ENCODE measurements around the gene GLMN.

GRCh38 chr1:92306020-92306419 is 7.2 kb upstream of the GLMN start:
- TF ChIP-seq CTCF (conservative IDR thresholded peaks at IDR 0.05) (no peak), ZFX (IDR thresholded peaks at IDR 0.05) (no peak)
